WTC11 (cell line): ENCODE data around the gene PRR5.

Experiments used
- CBFB ChIP-seq: sonication (generic); formaldehyde crosslinking; IDR thresholded peaks from 2 replicates; pipeline ENCODE4 v1.8.1; 2022; ENCODE audit warnings: mild to moderate bottlenecking, low read depth, missing genetic modification reagents
- MXD4 ChIP-seq: fragments of 250-450 bp; sonication (Bioruptor Pico); IDR thresholded peaks from 2 replicates; pipeline ENCODE4 v1.8.0; 2021; ENCODE audit warnings: mild to moderate bottlenecking, moderate library complexity, borderline replicate concordance
- NFATC4 ChIP-seq: fragments of 250-450 bp; sonication (Bioruptor Pico); IDR thresholded peaks from 2 replicates; pipeline ENCODE4 v1.9.0; 2021; ENCODE audit warnings: mild to moderate bottlenecking
- TEAD4 ChIP-seq: sonication (generic); formaldehyde crosslinking; IDR thresholded peaks from 2 replicates; pipeline ENCODE4 v1.8.0; 2022; ENCODE audit warnings: mild to moderate bottlenecking, missing genetic modification reagents
- ZNF416 ChIP-seq: fragments of 250-450 bp; sonication (Bioruptor Pico); IDR thresholded peaks from 2 replicates; pipeline ENCODE4 v1.9.0; 2021; ENCODE audit warnings: mild to moderate bottlenecking, inconsistent platforms
- TF ChIP-seq, protein P1 (sequence below): sonication (generic); formaldehyde crosslinking; IDR thresholded peaks from 2 replicates; pipeline ENCODE4 v1.8.1; 2023; ENCODE audit warnings: mild to moderate bottlenecking, missing genetic modification reagents, borderline replicate concordance
- TF ChIP-seq, protein P2 (sequence below): fragments of 200-600 bp; IDR thresholded peaks from 2 replicates; pipeline ENCODE4 v1.8.0; 2022; ENCODE audit warnings: antibody characterized with exemption
- TF ChIP-seq, protein P3 (sequence below): sonication (generic); formaldehyde crosslinking; IDR thresholded peaks from 2 replicates; pipeline ENCODE4 v1.8.0; 2022; ENCODE audit warnings: mild to moderate bottlenecking, missing genetic modification reagents
- TF ChIP-seq, protein P4 (sequence below): sonication (generic); formaldehyde crosslinking; IDR thresholded peaks from 2 replicates; pipeline ENCODE4 v1.8.1; 2023; ENCODE audit warnings: mild to moderate bottlenecking, missing genetic modification reagents, moderate library complexity
- TF ChIP-seq, protein P5 (sequence below): sonication (generic); formaldehyde crosslinking; IDR thresholded peaks from 2 replicates; pipeline ENCODE4 v1.8.0; 2022; ENCODE audit warnings: mild to moderate bottlenecking, missing genetic modification reagents

DNA sequence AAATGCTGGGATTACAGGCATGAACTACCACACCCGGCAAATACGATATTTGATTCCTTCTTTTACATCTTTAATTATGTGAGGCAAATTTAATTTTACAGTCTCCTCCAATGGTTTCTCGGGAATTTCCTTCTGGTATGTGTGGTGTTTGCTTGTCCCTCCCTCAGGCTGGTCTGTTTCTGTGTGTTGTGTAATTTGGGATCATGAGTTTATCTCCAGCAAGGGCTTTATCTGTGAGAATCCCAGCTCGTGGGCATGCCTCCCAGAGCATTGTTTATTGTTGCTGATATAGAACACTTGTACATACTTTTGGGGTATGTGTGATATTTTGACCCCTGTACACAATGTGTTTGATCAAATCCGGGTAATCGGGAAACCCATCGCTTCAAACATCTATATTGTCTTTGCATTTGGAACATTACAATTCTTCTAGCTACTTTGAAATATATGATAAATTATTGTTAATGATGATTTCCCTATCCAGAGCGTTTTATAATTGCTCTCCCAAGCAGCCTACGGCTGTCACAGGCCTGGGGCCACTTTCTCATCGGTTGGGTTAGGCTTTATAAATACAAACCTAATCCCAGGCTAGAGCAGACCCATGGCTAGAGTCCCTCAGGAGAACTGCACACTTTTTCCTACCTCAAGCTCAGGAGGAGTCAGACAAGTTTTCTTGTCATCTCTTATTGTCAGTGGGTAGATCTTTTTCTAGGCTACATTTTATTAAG, 15.0 kb upstream of the PRR5 start:
- TF ChIP-seq, protein P1, sequence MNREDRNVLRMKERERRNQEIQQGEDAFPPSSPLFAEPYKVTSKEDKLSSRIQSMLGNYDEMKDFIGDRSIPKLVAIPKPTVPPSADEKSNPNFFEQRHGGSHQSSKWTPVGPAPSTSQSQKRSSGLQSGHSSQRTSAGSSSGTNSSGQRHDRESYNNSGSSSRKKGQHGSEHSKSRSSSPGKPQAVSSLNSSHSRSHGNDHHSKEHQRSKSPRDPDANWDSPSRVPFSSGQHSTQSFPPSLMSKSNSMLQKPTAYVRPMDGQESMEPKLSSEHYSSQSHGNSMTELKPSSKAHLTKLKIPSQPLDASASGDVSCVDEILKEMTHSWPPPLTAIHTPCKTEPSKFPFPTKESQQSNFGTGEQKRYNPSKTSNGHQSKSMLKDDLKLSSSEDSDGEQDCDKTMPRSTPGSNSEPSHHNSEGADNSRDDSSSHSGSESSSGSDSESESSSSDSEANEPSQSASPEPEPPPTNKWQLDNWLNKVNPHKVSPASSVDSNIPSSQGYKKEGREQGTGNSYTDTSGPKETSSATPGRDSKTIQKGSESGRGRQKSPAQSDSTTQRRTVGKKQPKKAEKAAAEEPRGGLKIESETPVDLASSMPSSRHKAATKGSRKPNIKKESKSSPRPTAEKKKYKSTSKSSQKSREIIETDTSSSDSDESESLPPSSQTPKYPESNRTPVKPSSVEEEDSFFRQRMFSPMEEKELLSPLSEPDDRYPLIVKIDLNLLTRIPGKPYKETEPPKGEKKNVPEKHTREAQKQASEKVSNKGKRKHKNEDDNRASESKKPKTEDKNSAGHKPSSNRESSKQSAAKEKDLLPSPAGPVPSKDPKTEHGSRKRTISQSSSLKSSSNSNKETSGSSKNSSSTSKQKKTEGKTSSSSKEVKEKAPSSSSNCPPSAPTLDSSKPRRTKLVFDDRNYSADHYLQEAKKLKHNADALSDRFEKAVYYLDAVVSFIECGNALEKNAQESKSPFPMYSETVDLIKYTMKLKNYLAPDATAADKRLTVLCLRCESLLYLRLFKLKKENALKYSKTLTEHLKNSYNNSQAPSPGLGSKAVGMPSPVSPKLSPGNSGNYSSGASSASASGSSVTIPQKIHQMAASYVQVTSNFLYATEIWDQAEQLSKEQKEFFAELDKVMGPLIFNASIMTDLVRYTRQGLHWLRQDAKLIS (CRISPR knock-in tag): no peak
- TF ChIP-seq, protein P2, sequence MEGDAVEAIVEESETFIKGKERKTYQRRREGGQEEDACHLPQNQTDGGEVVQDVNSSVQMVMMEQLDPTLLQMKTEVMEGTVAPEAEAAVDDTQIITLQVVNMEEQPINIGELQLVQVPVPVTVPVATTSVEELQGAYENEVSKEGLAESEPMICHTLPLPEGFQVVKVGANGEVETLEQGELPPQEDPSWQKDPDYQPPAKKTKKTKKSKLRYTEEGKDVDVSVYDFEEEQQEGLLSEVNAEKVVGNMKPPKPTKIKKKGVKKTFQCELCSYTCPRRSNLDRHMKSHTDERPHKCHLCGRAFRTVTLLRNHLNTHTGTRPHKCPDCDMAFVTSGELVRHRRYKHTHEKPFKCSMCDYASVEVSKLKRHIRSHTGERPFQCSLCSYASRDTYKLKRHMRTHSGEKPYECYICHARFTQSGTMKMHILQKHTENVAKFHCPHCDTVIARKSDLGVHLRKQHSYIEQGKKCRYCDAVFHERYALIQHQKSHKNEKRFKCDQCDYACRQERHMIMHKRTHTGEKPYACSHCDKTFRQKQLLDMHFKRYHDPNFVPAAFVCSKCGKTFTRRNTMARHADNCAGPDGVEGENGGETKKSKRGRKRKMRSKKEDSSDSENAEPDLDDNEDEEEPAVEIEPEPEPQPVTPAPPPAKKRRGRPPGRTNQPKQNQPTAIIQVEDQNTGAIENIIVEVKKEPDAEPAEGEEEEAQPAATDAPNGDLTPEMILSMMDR: no peak
- TF ChIP-seq NFATC4 (CRISPR knock-in tag) (no peak), TEAD4 (CRISPR knock-in tag) (no peak), CBFB (CRISPR knock-in tag) (no peak), MXD4 (CRISPR knock-in tag) (no peak), ZNF416 (no peak)
- TF ChIP-seq, protein P3, sequence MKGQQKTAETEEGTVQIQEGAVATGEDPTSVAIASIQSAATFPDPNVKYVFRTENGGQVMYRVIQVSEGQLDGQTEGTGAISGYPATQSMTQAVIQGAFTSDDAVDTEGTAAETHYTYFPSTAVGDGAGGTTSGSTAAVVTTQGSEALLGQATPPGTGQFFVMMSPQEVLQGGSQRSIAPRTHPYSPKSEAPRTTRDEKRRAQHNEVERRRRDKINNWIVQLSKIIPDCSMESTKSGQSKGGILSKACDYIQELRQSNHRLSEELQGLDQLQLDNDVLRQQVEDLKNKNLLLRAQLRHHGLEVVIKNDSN (CRISPR knock-in tag): no peak
- TF ChIP-seq, protein P4, sequence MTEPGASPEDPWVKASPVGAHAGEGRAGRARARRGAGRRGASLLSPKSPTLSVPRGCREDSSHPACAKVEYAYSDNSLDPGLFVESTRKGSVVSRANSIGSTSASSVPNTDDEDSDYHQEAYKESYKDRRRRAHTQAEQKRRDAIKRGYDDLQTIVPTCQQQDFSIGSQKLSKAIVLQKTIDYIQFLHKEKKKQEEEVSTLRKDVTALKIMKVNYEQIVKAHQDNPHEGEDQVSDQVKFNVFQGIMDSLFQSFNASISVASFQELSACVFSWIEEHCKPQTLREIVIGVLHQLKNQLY (CRISPR knock-in tag): no peak
- TF ChIP-seq, protein P5, sequence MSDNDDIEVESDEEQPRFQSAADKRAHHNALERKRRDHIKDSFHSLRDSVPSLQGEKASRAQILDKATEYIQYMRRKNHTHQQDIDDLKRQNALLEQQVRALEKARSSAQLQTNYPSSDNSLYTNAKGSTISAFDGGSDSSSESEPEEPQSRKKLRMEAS: no peak
